ENCODE data around the gene SIAH3.
"Not testable (repeated sequence)": the region's sequence is repeated elsewhere in the genome, so short reads cannot be mapped to it uniquely, and the experiment has no call there.

DNA sequence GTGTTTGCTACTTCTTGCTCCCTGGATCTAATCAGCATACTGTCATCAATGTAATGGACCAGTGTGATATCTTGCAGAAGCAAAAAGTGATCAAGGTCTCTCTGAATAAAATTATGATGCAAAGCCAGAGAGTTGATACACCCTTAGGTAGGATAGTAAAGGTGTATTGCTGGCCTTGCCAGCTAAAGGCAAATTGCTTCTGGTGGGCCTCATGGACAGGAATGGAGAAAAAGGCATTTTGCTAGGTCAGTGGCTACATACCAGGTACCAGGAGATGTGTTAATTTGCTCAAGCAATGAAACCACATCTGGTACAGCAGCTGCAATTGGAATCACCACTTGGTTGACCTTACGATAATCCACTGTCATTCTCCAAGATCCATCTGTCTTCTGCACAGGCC lies 95.1 kb downstream of the SIAH3 start:
- TF ChIP-seq, protein P1, sequence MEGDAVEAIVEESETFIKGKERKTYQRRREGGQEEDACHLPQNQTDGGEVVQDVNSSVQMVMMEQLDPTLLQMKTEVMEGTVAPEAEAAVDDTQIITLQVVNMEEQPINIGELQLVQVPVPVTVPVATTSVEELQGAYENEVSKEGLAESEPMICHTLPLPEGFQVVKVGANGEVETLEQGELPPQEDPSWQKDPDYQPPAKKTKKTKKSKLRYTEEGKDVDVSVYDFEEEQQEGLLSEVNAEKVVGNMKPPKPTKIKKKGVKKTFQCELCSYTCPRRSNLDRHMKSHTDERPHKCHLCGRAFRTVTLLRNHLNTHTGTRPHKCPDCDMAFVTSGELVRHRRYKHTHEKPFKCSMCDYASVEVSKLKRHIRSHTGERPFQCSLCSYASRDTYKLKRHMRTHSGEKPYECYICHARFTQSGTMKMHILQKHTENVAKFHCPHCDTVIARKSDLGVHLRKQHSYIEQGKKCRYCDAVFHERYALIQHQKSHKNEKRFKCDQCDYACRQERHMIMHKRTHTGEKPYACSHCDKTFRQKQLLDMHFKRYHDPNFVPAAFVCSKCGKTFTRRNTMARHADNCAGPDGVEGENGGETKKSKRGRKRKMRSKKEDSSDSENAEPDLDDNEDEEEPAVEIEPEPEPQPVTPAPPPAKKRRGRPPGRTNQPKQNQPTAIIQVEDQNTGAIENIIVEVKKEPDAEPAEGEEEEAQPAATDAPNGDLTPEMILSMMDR (IDR thresholded peaks at IDR 0.05; ENCODE audit: insufficient read depth, low read length, poor library complexity, severe bottlenecking): not testable (repeated sequence)
- TF ChIP-seq EZH2phosphoT487 (conservative IDR thresholded peaks at IDR 0.05; ENCODE audit: low read length): not testable (repeated sequence)

All from SU-DHL-6 (cell line).